Measurements from ENCODE around the gene GAREM2. TPM values are rescaled to one million over a fixed set of nuclear protein-coding genes. Genes with fewer than 3 reads are reported as not detected.

Gene GAREM2
- total and polyA plus RNA-seq, 2 experiments from 2014 or later = 0.84 to 1.6 TPM

DNA sequence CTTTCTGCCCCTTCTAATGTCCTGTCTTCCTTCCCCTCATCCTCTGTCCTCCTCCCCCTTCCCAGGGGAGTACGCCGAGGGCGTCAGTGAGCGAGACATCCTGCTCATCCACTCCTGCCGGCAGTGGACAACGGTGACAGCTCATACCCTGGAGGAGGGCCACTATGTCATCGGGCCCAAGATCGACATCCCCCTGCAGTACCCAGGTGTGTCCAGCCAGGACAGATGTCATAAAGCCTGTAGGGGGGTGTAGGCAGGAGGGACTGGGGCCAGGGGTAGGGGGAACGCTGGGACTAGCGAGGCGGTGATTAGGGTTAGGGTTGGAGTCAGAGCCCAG lies 3.4 kb downstream of the GAREM2 start:
- peaks cover 58% of the 10 kb centered on the region for H3K27me3 ChIP-seq
- H3K36me3 ChIP-seq = no peaks in the 10 kb centered on the region
- no peak overlapping the region for H3K27ac ChIP-seq
- TF ChIP-seq, protein P1, sequence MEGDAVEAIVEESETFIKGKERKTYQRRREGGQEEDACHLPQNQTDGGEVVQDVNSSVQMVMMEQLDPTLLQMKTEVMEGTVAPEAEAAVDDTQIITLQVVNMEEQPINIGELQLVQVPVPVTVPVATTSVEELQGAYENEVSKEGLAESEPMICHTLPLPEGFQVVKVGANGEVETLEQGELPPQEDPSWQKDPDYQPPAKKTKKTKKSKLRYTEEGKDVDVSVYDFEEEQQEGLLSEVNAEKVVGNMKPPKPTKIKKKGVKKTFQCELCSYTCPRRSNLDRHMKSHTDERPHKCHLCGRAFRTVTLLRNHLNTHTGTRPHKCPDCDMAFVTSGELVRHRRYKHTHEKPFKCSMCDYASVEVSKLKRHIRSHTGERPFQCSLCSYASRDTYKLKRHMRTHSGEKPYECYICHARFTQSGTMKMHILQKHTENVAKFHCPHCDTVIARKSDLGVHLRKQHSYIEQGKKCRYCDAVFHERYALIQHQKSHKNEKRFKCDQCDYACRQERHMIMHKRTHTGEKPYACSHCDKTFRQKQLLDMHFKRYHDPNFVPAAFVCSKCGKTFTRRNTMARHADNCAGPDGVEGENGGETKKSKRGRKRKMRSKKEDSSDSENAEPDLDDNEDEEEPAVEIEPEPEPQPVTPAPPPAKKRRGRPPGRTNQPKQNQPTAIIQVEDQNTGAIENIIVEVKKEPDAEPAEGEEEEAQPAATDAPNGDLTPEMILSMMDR (IDR thresholded peaks at IDR 0.05; ENCODE audit: low read depth, low read length) = no peak
- no peaks in the 10 kb centered on the region for H3K9me3 ChIP-seq (ENCODE audit: low read depth)
- H3K4me3 ChIP-seq = no peak overlapping the region
- no peak for DNase-seq (ENCODE audit: low read depth in 1 of 2, low spot score in 1 of 2)
- peaks cover 6% of the 10 kb centered on the region for H3K4me1 ChIP-seq (ENCODE audit: low read depth)

DNA sequence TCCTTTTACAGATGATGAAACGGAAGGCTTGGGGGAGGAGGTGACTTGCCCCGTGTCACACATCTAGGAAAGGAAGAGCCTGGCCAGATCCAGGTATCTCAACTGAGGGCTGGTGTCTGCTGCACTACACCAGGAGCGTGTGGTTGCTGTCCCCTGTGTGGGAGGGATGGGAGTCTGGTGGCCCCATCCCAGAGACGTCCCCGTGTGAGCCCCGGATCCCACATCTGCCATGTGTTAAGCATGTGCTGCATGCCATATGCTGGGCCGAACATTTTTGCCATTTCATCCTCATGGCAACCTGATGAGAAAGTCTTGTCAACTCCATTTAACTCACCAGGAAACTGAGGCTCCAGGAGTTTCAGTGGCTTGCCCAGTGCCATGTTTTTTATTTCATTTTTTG lies 4.2 kb downstream of the GAREM2 start:
- no peak for DNase-seq (ENCODE audit: low read depth in 1 of 2, low spot score in 1 of 2)
- TF ChIP-seq, protein P1 (IDR thresholded peaks at IDR 0.05; ENCODE audit: low read depth, low read length) = no peak

DNA sequence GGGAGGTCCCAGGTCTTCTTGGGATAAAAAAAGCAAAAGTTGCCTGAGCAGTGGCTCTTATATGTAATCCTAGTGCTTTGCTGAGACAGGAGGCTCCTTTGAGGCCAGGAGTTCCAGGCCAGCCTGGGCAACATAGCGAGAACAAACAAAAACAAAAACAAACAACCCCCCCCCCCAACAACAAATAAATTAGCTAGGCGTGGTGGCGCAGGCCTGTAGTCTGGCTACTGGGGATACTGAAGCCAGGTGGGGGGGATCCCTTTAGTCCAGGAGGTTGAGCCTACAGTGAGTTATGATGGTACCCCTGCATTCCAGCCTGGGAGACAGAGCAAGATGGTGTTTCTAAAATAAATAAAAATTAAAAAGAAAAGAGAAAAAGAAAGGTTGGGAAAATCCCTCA lies 5.4 kb downstream of the GAREM2 start:
- TF ChIP-seq, protein P1 (IDR thresholded peaks at IDR 0.05; ENCODE audit: low read depth, low read length) = no peak

More for the DNA sequence above, 4.2 kb downstream of the GAREM2 start:
- peaks cover 53% of the 10 kb centered on the region for H3K27me3 ChIP-seq
- no peaks in the 10 kb centered on the region for H3K9me3 ChIP-seq (ENCODE audit: low read depth)
- H3K4me3 ChIP-seq = no peak overlapping the region
- no peak overlapping the region for H3K27ac ChIP-seq
- H3K4me1 ChIP-seq (ENCODE audit: low read depth) = peaks cover 6% of the 10 kb centered on the region
- no peaks in the 10 kb centered on the region for H3K36me3 ChIP-seq

DNA sequence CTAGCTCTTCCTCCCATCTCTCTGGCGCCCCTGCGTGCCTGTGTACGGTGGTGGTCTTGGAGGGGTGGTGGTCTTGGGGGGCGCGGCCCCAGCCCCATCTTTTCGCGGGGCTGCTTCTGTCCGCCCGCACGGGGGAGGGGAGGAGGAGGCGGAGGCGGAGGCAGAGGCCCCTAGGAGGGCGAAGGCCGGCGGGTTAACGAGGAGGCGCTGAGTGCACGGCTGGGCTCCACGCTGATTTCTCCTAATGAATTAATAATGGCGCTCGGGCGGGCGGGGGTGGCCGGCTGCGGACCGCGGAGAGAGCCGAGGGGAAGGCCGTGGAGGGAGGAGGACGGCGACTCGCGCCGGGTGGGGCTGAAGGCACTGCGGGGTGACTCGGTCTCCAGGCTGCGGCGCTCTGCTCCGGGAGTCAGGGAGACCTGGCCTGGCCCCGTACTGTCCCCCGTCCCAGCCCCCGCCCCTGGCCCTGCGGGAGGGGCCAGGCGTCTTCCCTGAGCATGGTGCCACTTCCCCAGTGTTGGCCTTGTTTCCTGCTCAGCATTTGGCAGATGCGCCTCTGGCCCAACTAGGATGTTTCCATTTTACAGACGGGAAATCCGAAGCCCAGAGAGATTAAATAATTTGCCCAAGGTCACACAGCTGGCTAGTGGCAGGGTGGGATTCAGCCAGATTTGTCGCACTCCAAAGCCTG lies 6.0 kb downstream of the GAREM2 start:
- Histone ChIP-seq H3K4me1 (ENCODE audit: low read depth) (peaks cover 6% of the 10 kb centered on the region), H3K9me3 (ENCODE audit: low read depth) (no peaks in the 10 kb centered on the region), H3K36me3 (no peaks in the 10 kb centered on the region), H3K27me3 (peaks cover 40% of the 10 kb centered on the region), H3K4me3 (peak overlapping the region; percentile 35), H3K27ac (no peak overlapping the region)
- peak; percentile 26 to 34 for DNase-seq (ENCODE audit: low read depth in 1 of 2, low spot score in 1 of 2)
- TF ChIP-seq, protein P1 (IDR thresholded peaks at IDR 0.05; ENCODE audit: low read depth, low read length) = no peak

More for the DNA sequence above, 5.4 kb downstream of the GAREM2 start:
- no peak for DNase-seq (ENCODE audit: low read depth in 1 of 2, low spot score in 1 of 2)
- Histone ChIP-seq H3K9me3 (ENCODE audit: low read depth) (no peaks in the 10 kb centered on the region), H3K36me3 (no peaks in the 10 kb centered on the region), H3K27me3 (peaks cover 46% of the 10 kb centered on the region), H3K4me3 (peak overlapping the region; percentile 35), H3K4me1 (ENCODE audit: low read depth) (peaks cover 6% of the 10 kb centered on the region), H3K27ac (no peak overlapping the region)

DNA sequence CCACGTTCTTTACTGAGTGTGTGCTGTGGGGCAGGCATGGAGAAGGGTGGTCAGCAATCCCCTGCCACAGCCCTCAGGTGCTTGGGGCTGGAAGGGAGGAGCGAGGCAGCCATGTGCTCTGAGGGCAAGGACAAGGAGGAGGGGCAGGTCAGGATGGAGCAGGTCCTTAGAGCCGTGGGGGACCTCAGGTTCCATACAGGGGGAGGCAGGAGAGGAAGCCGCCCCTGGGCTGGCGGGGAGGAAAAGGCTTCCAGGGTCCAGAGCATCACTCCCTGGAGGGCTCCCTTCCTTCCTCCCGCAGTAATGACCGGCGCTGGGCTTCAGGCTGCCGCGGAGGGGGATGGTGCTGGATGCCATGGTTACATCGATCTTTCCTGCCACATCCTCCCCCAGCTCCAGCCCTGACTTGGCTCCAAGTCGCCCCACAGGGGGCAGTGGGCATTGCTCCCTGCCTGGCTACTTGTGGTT lies 6.6 kb downstream of the GAREM2 start:
- Histone ChIP-seq H3K4me3 (no peak overlapping the region), H3K4me1 (ENCODE audit: low read depth) (peaks cover 6% of the 10 kb centered on the region), H3K36me3 (no peaks in the 10 kb centered on the region), H3K27ac (no peak overlapping the region), H3K9me3 (ENCODE audit: low read depth) (no peaks in the 10 kb centered on the region), H3K27me3 (peaks cover 38% of the 10 kb centered on the region)
- TF ChIP-seq, protein P1 (IDR thresholded peaks at IDR 0.05; ENCODE audit: low read depth, low read length) = no peak
- DNase-seq (ENCODE audit: low read depth in 1 of 2, low spot score in 1 of 2) = no peak
